Measurements from ENCODE around the gene PSMA3.
"Not testable (repeated sequence)": the region's sequence is repeated elsewhere in the genome, so short reads cannot be mapped to it uniquely, and the experiment has no call there.

The PSMA3 gene

DNA sequence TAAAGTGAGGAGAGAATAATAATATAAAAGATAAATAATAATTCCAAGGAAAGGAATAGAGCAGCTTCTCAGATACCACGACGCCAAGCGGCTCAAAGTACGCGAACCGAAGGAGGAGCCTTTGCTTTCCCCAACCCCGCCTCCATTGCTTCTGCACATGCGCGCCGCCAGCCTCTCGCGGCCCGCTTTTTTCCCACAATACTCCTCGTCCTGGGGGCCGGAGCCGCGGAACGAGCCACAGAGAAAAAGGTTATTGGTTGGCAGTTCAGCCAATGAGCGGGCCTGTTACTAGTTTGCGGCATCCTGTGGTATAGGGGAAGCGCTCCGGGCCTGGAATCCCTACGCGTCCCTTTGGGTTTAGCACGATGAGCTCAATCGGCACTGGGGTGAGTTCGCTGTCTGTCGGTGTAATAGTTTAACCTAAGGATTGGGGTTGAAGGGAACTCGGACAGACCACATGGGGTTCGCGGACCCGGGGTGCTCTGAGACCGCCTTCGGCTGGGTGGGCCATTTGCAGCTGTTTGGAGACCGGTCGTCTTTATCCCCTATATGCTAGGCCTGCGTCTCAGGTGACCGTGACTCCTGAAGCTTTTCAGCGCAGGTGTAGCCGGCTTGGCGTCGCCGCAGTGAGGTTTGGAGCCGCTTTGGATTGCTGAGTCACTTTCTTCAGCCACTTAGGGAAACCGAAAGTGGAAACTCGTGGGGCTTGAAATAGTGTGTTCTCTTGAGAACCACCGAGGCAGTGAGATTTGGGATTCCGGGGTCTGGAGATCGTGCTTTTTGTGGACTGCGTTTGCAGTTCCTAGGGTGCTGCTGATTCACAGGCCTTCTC lies at the start of gene PSMA3:
PSMA3 (plus strand) TSS at position 288 of the 832 bp plus-strand sequence; CDS start at position 366, 78 bp downstream.
- peak; percentile 99 for DNase-seq (ENCODE audit: low read depth, low spot score)

DNA sequence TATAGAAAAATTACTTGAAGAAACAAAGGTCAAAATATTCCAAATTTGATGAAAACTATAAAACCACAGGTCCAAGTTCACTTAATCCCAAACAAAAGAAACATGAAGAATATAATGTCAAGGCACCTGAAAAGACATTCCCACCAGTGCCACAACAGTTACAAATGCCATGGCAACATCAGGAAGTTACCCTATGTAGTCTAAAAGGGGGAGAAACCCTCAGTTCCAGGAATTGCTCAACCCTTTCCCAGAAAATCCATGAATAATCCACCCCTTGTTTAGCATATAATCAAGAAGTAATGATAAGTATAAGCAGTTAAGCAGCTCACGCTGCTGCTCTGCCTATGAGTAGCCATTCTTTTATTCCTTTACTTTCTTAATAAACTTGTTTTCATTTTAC lies 48.4 kb upstream of the PSMA3 start:
- no peak for DNase-seq (ENCODE audit: low read depth, low spot score)

DNA sequence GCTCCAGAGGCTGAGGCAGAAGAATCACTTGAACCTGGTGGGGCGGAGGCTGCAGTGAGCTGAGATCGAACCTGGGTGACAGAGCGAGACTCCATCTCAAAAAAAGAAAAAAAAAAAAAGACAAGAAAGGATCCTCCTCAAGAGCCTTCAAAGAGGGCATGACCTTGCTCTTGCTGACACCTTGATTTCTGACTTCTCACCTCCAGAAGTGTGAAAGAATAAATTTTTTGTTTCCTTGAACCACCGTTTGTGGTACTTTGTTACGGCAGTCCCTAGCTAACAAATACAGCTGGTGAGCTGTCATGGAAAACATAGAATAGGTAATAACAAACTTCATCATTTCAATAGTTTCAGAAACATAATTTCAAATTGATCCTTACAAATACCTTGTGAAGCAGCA lies 46.6 kb upstream of the PSMA3 start:
- no peak for DNase-seq (ENCODE audit: low read depth, low spot score)

DNA sequence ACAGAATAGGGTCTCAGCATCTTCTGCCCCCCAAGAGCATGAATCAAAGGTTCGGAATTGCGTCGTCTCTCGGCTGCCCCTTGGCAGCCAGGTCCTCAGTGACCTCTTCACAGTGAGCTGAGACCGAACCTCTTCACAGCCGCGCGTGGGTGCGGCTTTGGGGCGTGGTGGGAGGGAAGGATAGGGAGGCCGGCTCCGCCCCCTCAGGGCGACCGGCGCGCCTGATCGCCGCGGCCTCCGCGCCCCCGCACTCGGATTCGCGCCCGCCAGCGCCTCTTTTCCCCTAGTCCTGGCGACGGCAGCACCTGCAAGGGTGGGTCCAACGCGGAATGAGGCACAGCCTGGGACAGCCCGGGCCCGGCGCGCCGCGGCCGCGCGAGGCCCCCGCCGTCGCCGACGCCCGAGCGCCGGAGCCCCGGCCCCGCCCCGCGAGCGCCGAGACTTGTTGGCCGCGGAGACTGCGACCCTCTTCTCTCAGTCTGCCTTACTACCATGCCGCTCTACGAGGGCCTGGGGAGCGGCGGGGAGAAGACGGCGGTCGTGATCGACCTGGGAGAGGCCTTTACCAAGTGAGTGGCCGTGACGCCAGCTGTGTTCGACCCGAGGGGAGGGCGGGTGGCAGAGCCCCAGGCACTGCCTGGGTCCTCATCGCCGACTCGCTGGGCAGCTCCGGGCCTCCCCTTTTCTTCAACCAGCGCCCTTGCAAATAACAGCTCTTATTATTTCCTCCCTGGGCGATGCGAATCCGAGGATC lies 44.7 kb upstream of the PSMA3 start, which contains the start of gene ACTR10:
ACTR10 (plus strand) TSS at position 424 of the 754 bp plus-strand sequence; CDS start at position 493, 69 bp downstream.
- peak; percentile 91 for DNase-seq (ENCODE audit: low read depth, low spot score)

DNA sequence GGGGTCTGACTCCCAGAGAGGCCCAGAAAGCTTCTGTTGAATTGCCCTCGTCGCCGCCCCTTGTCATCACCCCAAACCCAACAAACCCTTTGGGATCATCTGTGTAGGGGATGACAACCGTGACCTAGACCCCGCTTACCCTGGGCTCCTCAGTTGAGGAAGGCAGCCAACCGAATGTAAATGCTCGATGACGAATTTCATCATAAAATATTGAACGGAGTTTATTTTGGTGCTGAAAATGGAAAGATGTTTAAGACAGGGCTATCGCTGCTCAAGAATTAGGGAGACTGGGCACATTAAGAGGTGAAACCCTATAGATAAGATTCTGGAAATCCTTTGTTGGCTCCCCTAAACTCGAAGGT lies 44.2 kb upstream of the PSMA3 start:
- DNase-seq (ENCODE audit: low read depth, low spot score), result no peak

DNA sequence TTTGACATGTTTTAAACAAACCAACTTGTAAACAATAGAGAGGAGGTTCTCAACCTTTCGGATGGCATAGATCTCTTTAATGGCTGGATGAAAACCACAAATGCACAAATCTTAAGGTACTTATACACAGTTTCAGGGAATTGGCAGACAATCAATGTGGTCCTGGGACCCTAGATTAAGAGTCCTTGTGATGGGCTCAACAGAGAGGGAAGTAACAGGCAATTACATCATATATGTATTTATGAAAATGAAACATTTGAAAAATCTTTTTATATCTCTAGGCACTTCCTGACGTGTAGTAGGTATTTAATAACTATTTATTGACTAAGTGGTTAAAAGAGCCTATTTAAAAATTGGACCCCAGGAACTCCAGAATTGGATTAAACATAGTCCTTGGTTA lies 43.8 kb upstream of the PSMA3 start:
- peak; percentile 8 for DNase-seq (ENCODE audit: low read depth, low spot score)

DNA sequence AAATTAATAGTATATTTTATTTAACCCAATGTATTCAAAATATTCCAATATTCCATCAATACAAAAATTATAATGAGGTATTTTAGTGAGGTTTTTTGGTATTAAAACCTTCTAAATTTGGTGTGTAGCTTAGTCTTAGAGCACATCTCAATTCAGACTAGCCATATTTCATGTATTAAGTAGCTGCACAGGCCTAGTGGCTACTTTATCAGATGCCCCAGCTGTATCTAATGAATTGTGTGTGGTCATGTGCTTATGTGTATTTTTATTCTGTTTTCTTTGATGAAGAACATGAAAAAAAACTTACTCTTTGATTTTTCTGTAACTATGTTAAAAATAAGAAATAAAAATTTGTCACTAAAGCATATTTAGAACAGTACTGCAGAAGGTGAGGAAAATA lies 31.5 kb upstream of the PSMA3 start:
- DNase-seq (ENCODE audit: low read depth, low spot score), result no peak

DNA sequence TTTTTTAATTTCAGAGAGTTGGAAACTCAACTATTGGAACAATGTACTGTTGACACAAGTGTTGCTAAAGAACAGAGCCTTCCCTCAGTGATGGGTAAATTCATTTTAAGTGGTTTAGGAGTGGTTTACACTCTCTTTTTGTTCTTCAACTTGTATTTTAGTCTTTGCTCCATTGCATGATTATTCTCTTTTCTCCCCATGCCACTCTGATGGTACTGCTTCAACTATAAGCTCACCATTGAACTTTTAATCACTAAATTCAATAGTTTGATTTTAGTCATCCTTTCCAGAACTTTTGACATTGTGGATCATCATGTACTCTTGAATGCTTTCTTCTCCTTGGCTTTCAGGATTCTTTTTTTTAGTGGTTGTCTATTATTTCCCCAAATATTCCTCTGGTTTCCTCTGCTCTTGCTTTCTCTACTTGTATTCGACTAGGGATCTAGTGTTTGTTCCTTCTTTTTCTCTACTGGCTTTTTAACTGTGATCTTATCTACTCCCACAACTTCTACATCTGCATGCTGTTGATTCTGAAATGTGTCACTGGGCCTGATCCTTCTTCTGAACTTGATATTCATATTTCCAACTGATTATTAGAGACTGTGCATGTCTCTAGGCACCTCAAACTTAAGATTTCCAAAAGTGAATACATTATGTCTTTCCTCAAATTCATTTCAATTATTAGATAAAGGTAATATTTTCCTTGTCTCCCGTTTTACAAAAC lies 29.3 kb upstream of the PSMA3 start:
- DNase-seq (ENCODE audit: low read depth, low spot score), result no peak

DNA sequence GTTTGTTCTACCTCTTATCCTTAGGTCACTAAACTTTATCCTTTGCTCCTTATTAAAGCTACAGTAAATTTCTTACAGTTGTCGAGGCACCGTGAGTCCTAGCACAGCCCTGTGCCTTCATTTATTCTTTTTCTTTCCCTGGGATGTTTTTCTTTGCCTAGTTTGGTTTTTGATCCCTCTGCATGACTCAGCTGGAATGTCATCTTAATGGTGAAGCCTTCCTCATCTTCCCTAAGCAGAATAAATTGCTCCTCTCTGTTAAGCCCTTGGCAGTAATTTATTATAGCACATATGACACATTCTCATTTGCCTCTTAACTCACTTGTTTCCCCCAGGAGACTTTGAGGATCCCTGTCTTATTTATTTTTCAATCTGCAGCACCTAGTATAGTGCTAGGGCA lies 28.1 kb upstream of the PSMA3 start:
- DNase-seq (ENCODE audit: low read depth, low spot score), result peak; percentile 70

DNA sequence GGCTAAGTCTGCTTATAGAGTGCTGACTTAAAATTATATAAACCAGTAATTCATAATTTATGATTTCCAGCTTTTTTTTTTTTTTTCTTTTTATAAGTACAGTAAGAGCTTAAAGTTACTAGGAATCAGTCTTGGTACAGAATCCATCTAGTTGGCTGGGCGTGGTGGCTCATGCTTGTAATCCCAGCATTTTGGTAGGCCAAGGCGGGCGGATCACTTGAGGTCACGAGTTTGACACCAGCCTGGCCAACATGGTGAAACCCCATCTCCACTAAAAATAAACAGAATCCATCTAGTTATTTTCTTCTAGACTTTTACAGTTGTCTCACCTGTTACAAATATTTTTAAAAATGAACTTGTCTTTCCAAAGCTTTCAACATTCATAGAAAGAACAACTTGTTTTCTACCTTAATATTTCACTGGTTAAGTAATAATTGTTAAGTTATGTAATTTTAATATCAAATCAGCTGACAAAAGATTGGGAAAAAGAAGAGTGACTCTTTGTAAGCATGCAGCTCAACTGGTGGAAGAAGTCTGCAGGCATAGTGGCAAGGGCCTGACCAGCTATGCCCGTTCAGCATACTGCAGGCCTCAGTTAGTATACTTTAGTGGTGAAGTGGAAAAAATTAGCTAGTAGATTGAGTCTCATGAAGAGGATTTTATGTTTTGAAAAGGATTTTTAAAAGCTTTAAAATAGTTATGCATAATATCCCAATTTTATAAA lies 17.4 kb upstream of the PSMA3 start:
- DNase-seq (ENCODE audit: low read depth, low spot score), result no peak

DNA sequence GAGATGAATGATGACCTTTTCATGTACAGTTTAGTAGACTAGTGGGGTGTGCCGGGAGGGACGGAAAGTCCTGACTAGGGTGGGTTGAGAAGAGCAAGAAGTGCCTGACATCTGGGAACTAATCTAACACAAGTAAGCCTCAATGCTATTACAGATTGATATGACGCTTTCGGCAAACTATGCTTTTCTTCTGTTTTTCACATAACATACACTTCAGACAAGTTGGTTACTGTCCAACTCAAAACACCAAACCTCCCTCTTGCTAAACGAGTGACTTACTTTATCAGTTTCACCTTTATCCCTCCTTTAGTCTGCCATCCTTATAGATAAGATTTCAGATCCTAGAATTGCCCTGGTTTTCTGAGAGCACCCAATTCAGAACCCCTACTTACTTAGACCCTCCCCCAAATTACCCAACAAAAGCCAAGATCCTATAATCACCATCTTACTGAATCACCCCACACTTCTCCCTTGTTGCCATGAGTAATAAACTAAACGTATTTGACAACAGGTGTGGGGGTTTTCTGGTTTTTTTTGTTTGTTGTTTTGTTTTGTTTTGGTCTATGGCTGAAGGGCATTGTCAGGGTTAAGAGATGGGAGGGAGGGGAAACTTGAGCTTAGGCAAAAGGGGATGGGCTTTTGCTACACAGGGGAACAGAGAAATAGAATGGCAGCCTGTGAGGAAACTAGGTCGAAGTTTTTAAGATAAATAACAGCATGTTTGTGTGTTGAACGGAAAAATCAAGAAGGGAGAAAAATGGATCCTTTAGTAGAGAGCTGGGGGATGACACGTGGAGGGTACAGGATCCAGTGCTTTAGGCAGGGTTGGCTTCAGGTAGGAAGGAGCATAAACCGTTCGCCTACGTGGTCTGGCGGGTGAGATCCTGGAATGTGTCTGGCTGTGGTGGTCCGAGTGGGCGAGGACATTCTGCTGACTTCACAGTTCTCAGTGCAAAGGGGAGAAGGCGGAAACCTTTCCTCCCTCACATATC lies 6.1 kb upstream of the PSMA3 start:
- no peak for DNase-seq (ENCODE audit: low read depth, low spot score)

DNA sequence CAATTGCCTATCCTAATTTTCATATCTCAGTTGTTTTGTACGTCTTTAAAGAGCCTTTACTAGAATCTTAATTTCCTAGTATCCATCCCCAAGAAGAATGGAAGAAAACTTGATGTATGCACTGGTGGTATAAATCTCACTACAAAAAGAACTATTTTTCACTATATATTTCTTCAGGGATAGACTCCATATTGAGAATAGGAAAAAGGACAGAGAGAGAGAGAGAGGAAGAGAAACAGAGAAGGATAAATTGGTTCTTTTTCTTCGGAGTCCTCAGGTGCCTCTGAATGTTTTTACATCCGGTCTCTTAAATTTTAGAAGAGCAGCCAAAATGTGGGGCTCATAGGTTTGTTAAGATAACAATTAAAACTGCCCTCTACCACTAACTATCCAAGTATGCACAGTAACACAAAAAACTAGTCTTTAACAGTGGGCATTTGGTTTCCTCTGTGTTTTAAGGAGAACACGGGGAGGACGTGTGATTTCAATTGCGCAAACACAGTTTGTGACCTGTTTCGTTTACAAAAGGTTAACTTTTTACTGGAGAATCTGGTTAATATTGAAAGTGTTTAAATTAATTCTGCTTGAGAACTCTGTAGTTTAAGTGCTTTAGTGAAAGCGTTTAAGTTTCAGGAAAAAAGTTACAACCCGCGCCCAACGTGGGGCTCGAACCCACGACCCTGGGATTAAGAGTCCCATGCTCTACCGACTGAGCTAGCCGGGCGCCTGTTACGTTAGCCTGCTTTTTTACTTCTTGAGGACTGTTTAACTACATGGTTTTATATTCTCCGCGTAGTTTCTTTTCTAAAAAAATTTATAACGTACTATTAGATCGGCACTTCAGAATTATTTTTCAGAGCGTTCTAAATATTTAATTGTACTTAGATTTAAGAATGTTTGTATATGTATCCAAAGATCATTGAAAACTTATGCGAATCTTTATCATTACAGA lies 5.1 kb upstream of the PSMA3 start:
- peak; percentile 75 for DNase-seq (ENCODE audit: low read depth, low spot score)

DNA sequence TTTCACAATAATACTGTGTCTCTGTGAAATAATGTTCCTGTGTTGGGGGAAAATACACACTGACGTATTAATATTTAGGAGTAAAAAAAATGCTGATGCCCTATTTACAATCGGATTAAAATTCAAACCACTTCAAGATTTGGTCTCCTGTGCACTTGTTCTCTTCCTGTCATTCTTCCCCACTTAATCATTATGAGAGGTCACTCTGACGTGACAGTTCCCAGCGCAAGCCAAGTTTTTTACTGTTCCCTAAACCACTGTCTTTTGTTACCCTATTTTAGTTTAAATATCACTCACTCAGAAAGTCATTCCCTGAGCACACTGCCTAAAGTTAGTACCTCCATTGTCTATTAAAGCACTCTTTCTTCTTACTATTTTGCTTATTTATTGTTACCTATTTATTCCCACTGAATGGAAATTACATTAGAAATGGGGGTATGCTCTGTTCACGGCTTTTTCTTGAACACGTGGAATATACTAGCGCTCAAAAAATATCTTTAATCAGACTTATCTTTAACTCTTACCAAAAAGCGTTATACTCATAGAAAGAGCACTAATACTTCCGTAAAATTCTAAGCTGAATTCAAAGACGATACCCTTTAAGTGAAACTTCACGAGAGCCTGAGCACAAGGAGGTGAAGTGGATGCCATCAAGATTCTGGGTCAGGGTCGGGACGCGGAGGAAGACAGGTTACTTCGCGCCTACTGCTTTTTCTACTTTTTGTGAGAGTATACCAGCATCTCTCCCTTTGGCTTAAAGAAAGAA lies 670 bp upstream of the PSMA3 start:
- peak; percentile 42 for DNase-seq (ENCODE audit: low read depth, low spot score)

DNA sequence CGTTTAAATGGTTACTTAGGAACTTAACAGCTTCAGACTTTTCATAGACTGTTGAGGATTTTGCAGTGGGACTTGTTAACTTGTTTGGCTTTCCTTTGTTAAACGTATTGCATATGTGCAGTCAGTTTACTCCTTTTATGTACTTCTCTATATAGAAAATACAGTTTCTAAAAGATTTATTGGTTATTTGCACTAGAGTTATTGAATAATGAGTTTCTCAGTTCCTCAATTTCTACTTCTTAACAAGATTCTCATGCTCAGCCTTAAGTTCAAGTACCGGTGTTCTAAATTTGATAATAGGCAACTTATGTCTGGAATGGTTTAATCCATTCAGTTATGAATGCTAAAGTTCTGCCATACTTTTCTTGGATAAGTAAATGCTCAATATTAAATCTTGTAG lies 919 bp downstream of the PSMA3 start:
- DNase-seq (ENCODE audit: low read depth, low spot score), result no peak

DNA sequence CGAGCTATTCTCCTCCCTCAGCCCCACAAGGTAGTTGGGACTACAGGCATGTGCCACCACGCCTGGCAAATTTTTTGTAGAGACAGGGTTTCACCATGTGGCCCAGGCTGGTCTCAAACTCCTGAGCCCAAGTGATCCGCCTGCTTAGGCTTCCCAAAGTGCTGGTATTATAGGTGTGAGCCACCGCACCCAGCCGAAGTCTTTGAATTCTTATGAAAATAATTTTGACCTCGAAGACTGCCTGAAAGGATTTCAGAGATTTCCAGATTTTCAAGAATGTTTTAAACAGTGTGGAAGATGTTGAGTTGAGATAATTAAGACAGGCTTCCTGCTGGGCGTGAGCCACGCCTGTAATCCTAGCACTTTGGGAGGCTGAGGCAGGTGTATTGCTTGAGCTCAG lies 5.0 kb downstream of the PSMA3 start:
- DNase-seq (ENCODE audit: low read depth, low spot score), result no peak

DNA sequence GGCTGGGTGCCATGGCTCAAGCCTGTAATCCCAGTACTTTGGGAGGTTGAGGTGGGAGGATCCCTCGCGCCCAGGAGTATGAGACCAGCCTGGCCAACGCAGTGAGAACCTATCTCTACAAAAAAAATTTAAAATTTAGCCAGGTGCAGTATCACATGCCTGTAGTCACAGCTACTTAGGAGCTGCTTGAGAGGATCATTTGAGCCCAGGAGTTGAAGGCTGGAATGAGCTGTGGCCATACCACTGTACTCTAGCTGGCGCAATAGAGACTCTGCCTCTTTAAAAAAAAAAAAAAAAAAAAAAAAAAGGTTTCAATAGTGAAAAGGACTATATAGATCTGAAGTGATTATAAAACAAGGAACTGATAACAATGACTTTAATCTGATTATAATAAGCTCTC lies 13.5 kb downstream of the PSMA3 start:
- no peak for DNase-seq (ENCODE audit: low read depth, low spot score)

DNA sequence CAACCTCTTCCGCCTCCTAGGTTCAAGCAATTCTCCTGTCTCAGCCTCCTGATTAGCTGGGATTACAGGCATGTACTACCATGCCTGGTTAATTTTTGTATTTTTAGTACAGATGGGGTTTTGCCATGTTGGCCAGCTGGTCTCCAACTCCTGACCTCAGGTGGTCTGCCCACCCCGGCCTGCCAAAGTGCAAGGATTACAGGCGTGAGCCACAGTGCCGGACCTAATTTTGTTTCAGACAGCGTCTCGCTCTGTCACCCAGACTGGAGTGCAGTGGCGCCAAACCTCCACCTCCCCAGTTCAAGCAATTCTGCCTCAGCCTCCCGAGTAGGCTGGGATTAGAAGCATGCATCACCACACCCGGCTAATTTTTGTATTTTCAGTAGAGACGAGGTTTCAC lies 17.4 kb downstream of the PSMA3 start:
- DNase-seq (ENCODE audit: low read depth, low spot score), result not testable (repeated sequence)

DNA sequence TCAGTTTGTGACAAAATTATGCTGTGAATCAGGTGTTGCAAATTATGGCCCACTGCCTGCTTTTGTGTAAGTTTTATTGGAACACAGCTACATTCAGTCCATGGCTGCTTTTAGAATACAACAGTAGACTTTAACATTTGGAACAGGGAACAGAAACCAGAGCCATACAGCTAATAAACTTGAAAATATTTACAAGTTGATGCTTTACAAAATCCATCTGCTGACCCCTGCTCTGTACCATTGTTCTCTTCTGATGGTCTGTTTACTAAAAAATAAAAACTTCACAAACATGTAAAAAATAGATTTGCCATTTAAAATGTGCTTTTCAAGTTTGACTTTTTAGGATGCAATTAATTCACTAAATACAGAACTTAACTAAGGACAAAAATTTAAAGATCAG lies 20.8 kb downstream of the PSMA3 start:
- DNase-seq (ENCODE audit: low read depth, low spot score), result no peak
